A549 (cell line): ENCODE results near the gene RNF186.

Experiments
- CEBPB ChIP-seq, 2 experiments: fragments of >200 bp in 1 of 2; sonication (Bioruptor Twin) in 1 of 2; formaldehyde crosslinking in 1 of 2; IDR thresholded peaks; 2 replicates each; pipeline ENCODE4 v1.6.1; 2012 to 2016
- CHD2 ChIP-seq: fragments of 150-350 bp; IDR thresholded peaks from 2 replicates; pipeline ENCODE4 v1.6.1; 2014; ENCODE audit warnings: low read length; ENCODE audit not compliant: partially characterized antibody
- CHD4 ChIP-seq: fragments of 200-600 bp; sonication (generic); IDR thresholded peaks from 2 replicates; pipeline ENCODE4 v1.6.1; 2016; ENCODE audit warnings: antibody characterized with exemption, mild to moderate bottlenecking, borderline replicate concordance
- CTCF ChIP-seq: fragments of >200 bp; sonication (Bioruptor Twin); formaldehyde crosslinking; IDR thresholded peaks from 3 replicates; pipeline ENCODE4 v1.5.1; 2016
- EP300 ChIP-seq, 2 experiments: fragments of >200 bp; sonication (Bioruptor Twin); formaldehyde crosslinking; IDR thresholded peaks; 2 replicates in 1 of 2; 3 replicates in 1 of 2; pipeline ENCODE4 v1.6.1; 2016 to 2017
- HOXA7 ChIP-seq: fragments of 250-450 bp; sonication (Bioruptor Pico); IDR thresholded peaks from 2 replicates; pipeline ENCODE4 v1.5.0; 2020; ENCODE audit warnings: mild to moderate bottlenecking, moderate library complexity
- MYC ChIP-seq: IDR thresholded peaks from 2 replicates; pipeline ENCODE4 v1.6.1; 2012; ENCODE audit warnings: mild to moderate bottlenecking, inconsistent platforms, low read length, improper control_type of control experiment, borderline replicate concordance
- PBX3 ChIP-seq: IDR thresholded peaks from 2 replicates; pipeline ENCODE4 v1.6.1; 2012
- POLR2A ChIP-seq: IDR thresholded peaks from 2 replicates; pipeline ENCODE4 v1.6.1; 2012; ENCODE audit warnings: mild to moderate bottlenecking, low read length
- RAD21 ChIP-seq, 2 experiments: fragments of >200 bp in 1 of 2; sonication (Bioruptor Twin) in 1 of 2; formaldehyde crosslinking in 1 of 2; IDR thresholded peaks in 1 of 2; conservative IDR thresholded peaks in 1 of 2; 2 replicates in 1 of 2; 3 replicates in 1 of 2; pipeline ENCODE4 v1.6.1; 2012 to 2018; ENCODE audit warnings: inconsistent platforms in 1 of 2
- RCOR1 ChIP-seq: fragments of 150-350 bp; IDR thresholded peaks from 2 replicates; pipeline ENCODE4 v1.6.1; 2014; ENCODE audit warnings: antibody characterized with exemption, low read length, low read depth
- REST ChIP-seq: fragments of 200-600 bp; sonication (generic); IDR thresholded peaks from 2 replicates; pipeline ENCODE4 v1.6.1; 2016; ENCODE audit warnings: antibody characterized with exemption, mild to moderate bottlenecking, moderate library complexity
- RNF2 ChIP-seq: fragments of 200-600 bp; sonication (generic); IDR thresholded peaks from 2 replicates; pipeline ENCODE4 v1.6.1; 2016; ENCODE audit warnings: low read depth, mild to moderate bottlenecking, antibody characterized with exemption, moderate library complexity, borderline replicate concordance

GRCh38 chr1:19785660-19786059 lies 29.4 kb downstream of the RNF186 start:
- TF ChIP-seq CTCF, result no peak
- no peak for TF ChIP-seq RNF2
- TF ChIP-seq PBX3, result no peak
- TF ChIP-seq EP300 (IDR thresholded peaks at IDR 0.05), result no peak
- no peak for TF ChIP-seq MYC
- TF ChIP-seq REST, result no peak
- no peak for TF ChIP-seq CEBPB (IDR thresholded peaks at IDR 0.05)
- TF ChIP-seq CHD2, result no peak
- TF ChIP-seq CHD4, result no peak
- TF ChIP-seq RCOR1, result no peak
- TF ChIP-seq POLR2A, result no peak
- TF ChIP-seq RAD21 (conservative IDR thresholded peaks at IDR 0.05 in 1 of 2, IDR thresholded peaks at IDR 0.05 in 1 of 2), result no peak
- TF ChIP-seq HOXA7 (CRISPR knock-in tag), result no peak
